HG03565 (cell line): ENCODE data around the gene FAM200B.

ENCODE experiments used
- ATAC-seq: cut with Tn5 transposase; IDR thresholded peaks from one replicate; pipeline ENCODE4 v1.9.1; 2021; ENCODE audit warnings: mild to moderate bottlenecking, moderate library complexity; ENCODE audit not compliant: unreplicated experiment

The FAM200B gene

GRCh38 chr4:15695240-15695699, 13.6 kb downstream of the FAM200B start:
- no peak for ATAC-seq

DNA sequence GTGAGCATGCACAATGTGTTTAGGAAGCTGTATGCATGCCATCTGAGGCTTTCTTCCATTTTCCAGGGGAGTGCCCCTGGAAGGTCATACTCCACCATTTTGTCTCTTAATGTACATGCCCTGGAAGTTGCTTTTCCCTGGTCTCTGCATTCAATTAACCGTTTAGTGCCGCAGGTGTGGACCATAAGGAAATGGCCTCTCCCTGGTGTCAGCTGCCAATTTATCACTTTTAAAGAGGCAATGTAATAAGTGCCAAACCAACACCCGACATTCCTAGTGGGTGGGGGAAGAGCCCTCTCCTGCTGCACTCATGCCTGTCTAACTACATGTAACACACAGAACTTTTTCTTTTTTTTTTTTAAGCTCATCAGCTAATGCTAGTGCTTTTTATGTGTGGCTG, 14.1 kb downstream of the FAM200B start:
- ATAC-seq = no peak

DNA sequence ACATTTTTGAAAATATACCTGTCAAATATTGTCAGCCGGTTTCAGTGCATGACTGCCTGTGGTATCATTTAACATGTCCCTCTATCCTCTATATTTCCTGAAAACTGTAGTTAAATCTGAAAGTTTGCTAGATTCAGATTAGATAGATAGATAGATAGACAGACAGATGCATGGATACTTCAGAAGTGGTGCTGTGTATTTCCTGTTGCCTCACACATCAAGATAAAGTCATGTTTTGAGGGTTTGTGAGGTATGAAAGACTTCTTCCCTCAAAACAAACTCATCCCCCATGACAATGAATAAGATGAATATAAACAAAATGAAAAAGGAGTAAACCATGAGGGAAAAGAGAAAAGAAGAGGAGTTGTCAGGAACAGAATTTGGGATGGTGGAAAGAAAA, 15.2 kb downstream of the FAM200B start:
- ATAC-seq = no peak

DNA sequence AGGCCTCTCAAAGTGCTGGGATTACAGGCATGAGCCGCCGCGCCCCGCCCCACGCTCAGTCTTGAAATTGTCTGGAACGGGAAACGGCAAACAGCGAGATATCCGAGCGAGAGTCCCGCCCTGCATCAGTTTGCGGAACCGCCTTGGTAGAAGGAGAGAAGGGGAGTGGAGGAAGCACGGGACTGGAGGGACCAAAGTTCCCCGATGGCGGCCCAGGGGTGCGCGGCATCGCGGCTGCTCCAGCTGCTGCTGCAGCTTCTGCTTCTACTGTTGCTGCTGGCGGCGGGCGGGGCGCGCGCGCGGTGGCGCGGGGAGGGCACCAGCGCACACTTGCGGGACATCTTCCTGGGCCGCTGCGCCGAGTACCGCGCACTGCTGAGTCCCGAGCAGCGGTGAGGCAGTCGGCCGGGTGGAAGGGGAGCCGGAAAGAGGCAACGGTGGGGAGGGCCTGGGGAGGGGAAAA, 21.3 kb downstream of the FAM200B start, which contains the start of gene BST1:
Gene BST1, plus strand, starts transcription at position 125 of the 463 bp plus-strand sequence. Its CDS starts 80 bp downstream, at position 205.
- no peak for ATAC-seq

DNA sequence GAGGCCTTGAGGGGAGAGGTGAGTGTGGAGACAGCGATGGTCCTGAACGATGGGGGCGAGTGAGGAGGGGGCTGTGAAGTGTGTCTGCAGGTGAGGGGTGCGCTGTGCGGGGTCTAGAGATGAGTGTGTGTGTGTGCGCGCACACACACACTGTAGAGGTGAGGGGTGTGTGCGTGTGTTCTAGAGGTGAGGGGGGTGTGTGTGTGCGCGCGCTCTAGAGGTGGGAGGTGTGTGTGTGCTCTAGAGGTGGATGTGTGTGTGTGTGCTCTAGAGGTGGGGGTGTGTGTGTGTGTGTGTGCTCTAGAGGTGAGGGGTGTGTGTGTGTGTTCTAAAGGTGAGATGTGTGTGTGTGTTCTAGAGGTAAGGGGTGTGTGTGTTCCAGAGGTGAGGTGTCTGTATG, 21.8 kb downstream of the FAM200B start:
- no peak for ATAC-seq

DNA sequence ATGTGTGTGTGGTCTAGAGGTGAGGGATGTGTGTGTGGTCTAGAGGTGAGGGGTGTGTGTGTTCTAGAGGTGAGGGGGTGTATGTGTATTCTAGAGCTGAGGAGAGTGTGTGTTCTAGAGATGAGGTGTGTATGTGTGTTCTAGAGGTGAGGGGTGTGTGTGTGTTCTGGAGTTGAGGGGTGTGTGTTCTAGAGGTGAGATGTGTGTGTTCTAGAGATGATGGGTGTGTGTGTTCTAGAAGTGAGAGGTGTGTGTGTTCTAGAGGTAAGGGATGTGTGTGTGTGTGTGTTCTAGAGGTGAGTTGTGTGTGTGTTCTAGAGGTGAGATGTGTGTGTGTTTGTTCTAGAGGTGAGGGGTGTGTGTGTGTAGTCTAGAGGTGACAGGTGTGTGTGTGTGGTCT, 22.5 kb downstream of the FAM200B start:
- no peak for ATAC-seq

DNA sequence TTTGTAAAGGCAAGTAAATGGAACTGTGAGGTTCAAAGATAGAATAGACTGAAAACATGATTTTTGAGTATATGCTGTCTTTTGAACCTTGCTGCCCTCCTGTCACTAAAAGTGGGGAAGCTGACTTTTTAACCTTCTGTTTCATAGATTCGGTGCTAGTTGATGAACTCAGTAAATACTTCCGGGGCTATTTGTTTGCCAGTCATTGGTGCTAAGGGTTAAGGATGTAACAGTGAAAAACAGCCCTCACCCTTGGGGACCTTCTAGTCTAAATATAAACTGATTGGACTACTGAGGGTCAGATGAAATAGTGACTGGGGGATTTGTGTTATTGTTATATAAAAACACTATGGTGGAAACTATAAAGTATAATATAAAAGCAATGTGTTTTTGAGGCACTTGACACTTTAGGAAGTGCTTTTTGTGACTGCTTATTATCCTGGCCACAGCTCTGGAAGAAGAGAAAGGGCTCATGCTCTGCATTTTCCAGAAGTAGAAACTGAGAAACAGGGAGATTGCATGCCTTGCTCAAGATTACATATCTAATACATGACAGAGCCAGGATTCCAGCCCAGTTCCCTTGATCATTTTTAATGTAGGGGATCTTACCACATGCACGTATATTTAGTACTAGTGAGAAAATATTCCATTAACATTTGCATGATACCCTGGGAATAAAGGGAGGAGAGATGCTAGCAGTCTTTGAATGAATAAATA, 25.2 kb downstream of the FAM200B start:
- no peak for ATAC-seq

- ATAC-seq = no peak
Measured at GRCh38 chr4:15707363-15707715, 25.7 kb downstream of the FAM200B start.

DNA sequence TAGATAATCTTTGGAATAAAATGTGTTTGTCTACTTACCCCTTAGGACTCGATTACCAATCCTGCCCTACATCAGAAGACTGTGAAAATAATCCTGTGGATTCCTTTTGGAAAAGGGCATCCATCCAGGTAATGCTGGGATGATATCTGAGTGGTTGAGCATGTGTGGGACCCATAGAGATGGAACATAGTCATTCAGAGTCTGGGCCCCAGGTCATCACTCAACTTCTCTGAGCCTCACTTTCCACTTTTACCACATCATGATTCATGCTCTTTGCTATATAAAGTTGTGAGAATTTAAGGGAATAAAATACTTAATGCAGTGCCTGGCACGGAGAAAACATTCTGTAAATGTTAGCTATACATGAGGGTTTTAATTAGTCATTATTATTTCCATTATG, 30.1 kb downstream of the FAM200B start:
- ATAC-seq = no peak

- ATAC-seq = no peak
Measured at GRCh38 chr4:15712214-15712613, 30.6 kb downstream of the FAM200B start.

- no peak for ATAC-seq
Measured at GRCh38 chr4:15714141-15714540, 32.5 kb downstream of the FAM200B start.

DNA sequence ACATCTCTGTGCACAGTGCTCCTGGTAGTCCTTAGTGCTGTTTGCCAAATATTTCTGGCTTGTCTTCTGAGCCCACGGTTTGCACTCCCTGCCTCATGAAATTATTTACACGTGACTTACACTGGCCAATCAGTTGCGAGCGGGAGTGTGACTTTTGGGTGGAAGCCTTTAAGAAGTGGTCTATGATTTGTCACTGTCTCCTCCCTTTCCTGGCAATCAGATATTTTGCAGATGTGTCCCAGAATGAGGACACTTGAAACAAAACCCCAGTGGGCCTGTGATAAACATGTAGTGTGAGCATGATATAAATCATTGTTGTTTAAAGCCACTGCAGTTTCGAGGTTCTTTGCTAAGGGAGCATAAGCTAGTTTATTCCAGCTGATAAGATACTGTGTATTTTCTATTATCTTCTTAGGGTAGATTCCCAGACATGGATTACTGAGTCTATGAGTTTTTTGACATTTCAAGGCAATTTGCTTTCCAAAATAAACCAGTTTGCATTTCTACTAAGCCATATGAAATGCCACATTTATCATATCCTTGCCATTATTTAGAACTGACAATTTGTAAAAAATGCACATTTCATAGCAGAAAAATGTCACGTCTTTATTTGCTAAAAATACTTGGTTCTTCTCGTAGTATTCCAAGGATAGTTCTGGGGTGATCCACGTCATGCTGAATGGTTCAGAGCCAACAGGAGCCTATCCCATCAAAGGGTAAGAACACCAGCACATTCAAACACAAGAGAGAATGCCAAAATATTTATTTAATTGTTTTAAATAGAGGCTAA, 33.2 kb downstream of the FAM200B start:
- ATAC-seq = no peak

DNA sequence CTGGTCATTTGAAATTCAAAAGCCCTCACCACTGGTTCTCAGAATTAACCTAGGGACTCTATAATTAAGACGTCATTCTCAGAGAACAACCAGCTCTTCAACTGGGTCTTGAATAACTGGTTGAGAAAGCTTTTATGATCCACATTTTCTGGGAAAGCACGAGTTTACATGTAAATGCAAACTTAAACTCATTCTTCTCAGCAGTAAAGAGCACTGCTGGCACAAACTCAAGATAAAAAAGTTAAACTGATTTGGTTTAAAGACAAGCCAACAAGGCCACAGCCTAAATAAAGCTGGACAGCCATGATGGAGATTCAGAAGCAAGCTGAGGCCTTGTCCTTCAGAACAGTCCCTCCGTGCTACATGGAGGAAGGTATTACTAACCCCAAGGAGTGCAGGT, 34.5 kb downstream of the FAM200B start:
- ATAC-seq = no peak

DNA sequence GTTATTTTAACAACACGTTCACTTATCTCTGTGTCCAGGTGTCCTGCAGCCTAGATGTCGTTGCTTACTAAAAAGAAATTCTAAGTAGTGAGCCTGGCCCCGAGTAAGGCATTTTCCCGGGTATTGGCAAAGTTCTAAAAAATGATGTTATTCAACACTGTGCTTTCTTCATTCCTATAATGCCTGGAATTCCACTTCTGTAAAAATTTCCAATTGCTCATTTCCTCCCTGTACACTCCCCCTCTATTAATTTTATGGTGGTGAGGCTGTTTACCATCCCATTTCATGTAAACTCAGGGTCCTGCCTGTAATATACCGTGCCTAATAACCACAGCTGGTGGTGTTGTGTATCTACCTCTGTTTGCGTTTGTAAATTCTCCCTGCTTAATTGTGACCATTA, 35.5 kb downstream of the FAM200B start:
- no peak for ATAC-seq

DNA sequence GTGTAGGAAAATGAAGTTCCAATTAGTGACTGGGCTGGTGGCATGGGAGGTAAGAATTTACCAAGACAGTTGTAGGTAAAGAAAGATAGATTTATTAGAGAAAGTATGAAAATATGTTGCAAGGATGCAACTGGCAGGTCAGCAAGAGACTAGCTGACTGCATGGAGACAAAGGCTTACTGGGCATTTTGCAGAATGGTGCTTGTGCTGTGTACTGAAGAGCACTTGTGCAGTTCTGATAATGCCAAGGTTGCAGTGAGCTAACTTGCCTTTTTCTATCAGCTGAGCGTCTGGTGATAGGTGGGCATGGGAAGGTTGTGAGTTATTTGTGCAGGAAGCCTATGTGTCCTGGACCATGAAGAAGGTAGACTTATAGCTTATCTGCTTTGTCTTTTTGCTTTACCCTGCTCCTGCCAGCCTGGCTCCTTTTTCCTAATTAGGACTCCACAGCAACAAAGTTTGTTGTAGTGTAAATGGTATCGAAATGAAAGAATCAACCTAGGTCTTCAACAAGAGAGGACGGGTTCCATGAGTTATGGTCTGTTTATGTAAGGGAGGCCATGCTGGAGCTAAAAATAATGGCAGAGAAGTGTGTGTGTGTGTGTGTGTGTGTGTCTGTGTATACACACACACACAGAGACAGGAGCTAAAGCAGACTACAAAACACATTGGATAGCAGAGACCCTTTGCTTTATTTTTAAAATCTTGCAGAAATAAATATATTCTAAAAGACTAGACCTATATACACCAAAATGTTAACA, 36.2 kb downstream of the FAM200B start:
- ATAC-seq = no peak

DNA sequence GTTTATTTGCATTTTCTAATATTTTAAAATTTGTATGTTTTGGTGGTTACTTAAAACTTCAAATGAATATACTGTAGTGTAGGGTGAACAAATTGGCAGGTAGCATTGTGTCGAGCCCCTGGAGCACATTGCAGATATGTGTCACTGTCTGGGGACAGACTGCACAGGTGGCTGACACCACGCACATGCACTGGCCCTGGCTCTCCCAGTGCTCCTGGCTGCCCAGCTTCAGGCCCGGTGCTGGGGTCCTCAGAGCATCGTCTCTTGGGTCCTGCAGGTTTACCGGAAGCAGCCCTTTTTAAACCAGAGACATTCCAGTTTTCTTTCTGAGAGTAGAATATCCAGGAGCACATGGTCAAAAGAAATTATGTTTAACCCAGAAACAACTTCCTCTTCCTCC, 36.8 kb downstream of the FAM200B start:
- no peak for ATAC-seq

DNA sequence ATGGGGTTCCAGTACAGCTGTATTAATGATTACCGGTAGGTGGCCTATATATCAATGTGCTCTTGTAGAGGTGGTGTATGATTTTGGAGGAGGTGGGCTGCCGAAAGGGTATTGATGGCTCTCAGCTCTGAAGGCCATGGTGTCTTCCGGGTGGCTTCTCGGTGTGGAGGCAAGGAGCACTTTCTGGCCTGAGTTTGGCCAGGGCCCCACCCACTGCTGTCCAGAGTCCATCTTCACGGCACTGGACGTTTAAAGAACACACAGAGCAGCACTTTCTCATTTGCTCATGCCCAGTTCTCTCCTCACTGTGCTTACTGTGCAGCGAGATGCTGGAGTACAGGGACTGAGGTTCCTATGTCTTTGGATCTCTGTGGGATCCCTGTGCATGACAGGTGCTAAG, 37.3 kb downstream of the FAM200B start:
- no peak for ATAC-seq

DNA sequence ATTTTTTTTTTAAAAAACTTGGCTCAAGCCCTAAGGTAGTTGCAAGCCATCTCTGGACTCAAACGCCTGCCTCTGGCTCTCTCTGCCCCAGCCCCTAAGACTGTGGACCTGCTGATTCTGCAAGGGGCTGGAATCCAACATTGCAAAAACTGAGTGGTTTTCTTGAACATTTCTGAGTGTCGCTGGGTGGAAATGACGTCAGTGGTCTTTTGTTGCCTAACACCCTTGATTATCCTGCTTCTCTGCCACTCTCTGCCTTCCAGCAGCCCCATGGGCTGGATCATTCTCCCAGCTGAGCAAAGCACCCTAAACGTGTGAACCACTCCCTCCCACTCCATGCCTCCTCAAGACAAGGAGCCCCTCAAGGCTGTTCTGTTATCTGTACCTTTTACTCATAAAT, 37.9 kb downstream of the FAM200B start:
- no peak for ATAC-seq

- ATAC-seq = no peak
Measured at GRCh38 chr4:15720851-15721250, 39.2 kb downstream of the FAM200B start.

- ATAC-seq = no peak
Measured at GRCh38 chr4:15725608-15726007, 44.0 kb downstream of the FAM200B start.

DNA sequence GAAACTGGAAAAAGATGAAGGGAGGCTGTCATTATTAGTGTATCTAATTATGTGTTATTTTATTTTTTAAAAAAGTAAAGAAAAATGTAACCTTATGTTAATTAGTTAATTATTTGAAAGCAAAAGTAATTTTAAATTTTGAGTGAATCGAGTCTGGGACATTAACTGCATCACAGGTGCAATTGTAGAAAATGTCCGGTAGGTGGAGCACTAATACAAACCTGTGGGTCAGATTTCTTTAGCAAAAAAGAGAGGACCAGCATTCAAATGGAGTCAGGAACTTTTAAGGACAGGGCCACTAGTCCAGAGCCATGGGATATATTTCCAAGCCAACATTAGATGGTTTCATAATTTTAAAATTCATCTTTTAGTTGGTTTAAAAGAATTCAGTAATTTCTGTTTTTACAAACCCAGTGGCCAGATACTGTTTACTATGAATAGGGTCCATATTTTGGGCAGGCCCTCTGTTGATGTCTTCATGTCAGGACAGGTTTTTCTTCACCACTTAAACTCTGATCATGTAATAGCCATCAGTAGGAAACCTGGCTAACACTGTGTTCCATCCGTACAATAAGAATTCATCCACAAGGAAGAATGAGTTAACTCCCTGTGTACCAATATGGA, 48.4 kb downstream of the FAM200B start:
- no peak for ATAC-seq
